HUES48 (cell line): Measurements from ENCODE around the gene ARFGAP3.

Experiments
- H3K27ac ChIP-seq: one replicate; pipeline ENCODE4 v1.7.0; 2013; ENCODE audit warnings: low read depth, low read length, inconsistent platforms
- H3K27me3 ChIP-seq: 2 replicates; pipeline ENCODE4 v1.6.1; 2013; ENCODE audit warnings: mild to moderate bottlenecking, low read length; ENCODE audit not compliant: control insufficient read depth, insufficient read depth
- H3K36me3 ChIP-seq: 2 replicates; pipeline ENCODE4 v1.6.1; 2013; ENCODE audit warnings: low read length; ENCODE audit not compliant: control insufficient read depth, insufficient read depth
- H3K4me1 ChIP-seq: 2 replicates; pipeline ENCODE4 v1.6.1; 2013; ENCODE audit warnings: mild to moderate bottlenecking, low read length; ENCODE audit not compliant: control insufficient read depth, insufficient read depth
- H3K4me3 ChIP-seq: 2 replicates; pipeline ENCODE4 v1.5.1; 2013; ENCODE audit warnings: mild to moderate bottlenecking, low read depth, low read length
- H3K9ac ChIP-seq: 2 replicates; pipeline ENCODE4 v1.6.1; 2013; ENCODE audit warnings: mild to moderate bottlenecking, low read depth, low read length, moderate library complexity
- H3K9me3 ChIP-seq: 2 replicates; pipeline ENCODE4 v1.6.1; 2013; ENCODE audit warnings: low read length; ENCODE audit not compliant: control insufficient read depth, insufficient read depth

The ARFGAP3 gene

DNA sequence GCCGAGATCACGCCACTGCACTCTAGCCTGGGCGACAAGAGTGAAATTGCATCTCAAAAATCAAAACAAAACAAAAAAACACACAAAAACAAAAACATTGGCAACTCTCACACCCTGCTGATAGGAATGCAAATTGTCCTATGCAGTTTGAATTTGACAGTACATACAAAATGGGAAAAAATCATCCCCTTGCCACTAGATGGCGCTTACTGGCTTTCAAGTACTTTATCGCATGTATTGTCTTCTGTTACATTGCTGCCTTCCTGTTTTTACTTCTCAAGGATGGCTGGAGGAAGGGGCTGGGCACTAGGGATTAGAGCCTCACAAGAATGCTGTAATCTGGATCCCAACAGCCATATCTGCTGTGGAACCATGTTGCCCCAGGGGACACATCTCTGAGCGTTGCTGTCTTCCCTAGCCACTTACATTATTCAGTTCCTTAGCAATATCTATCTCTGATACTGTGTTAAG, 77.0 kb downstream of the ARFGAP3 start:
- Histone ChIP-seq H3K4me3 (no peak overlapping the region), H3K27me3 (no peaks in the 10 kb centered on the region), H3K27ac (no peak overlapping the region), H3K9me3 (no peaks in the 10 kb centered on the region), H3K36me3 (no peaks in the 10 kb centered on the region), H3K4me1 (no peaks in the 10 kb centered on the region), H3K9ac (no peak overlapping the region)

DNA sequence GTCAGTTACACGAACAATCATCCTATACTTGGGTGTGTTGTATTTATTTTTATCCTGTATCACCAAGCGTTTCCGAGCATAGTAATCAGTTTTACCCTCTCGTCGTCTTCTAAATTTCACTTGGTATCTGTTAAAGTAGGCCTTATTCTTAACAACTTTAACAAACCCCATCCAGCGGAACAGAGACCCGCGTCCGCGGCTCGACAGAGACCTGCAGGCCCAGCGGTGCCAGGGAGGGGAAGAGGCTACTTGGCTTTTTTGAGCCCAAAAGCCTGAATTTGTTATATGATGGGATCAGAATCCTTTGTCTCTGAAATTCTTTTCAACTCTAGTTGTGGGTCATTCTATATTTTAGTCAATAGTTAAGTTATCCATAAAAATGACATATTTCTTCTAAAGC, 79.9 kb downstream of the ARFGAP3 start:
- no peaks in the 10 kb centered on the region; the same call in 1 of the 2 replicates for H3K4me1 ChIP-seq
- H3K27me3 ChIP-seq = no peaks in the 10 kb centered on the region
- no peaks in the 10 kb centered on the region for H3K36me3 ChIP-seq
- no peaks in the 10 kb centered on the region for H3K9me3 ChIP-seq
- no peak overlapping the region for H3K9ac ChIP-seq
- H3K27ac ChIP-seq = no peak overlapping the region
- H3K4me3 ChIP-seq = no peak overlapping the region

DNA sequence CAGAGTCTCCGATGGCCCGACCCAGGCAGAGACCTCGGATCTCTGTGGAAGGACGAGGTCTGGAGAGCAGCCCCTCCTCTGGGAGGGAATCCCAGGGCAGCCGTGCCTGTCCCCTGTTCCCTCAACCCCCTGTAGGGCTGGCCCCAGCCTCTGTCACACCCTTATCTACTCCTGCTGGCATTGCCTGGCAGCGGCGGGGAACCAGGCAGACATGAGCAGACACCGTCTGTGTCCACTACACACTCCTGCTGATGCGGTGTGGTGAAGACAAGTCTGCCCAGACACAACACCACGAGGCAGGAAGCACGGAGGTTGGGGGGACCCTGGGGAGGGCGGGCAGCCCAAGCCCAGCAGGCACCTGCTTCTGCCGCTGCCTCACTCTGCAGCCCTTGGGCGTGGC, 83.9 kb downstream of the ARFGAP3 start:
- Histone ChIP-seq H3K27me3 (no peaks in the 10 kb centered on the region), H3K36me3 (no peaks in the 10 kb centered on the region), H3K9me3 (no peaks in the 10 kb centered on the region), H3K9ac (no peak overlapping the region), H3K27ac (no peak overlapping the region), H3K4me1 (no peaks in the 10 kb centered on the region; the same call in 1 of the 2 replicates), H3K4me3 (no peak overlapping the region)

DNA sequence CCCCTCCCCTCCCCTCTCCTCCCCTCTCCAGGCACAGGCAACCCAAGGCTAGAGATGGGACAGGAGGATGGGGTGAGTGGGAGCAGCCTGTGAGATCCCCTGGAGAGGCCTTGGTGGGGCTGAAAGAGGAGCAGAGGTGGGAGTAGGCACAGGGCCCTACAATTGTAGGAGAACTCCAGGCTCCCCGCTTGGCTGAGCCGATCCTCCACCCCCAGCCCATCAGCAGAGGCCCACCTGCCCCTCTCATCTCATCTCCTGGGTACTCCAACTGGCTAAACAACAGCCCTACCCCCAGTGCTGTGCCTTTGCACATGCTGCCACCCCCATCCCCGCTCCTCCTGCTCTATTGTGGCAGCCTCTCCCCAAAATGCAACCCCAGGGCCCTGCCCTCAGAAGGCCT, 84.4 kb downstream of the ARFGAP3 start:
- H3K36me3 ChIP-seq = no peaks in the 10 kb centered on the region
- no peaks in the 10 kb centered on the region for H3K9me3 ChIP-seq
- no peaks in the 10 kb centered on the region; the same call in 1 of the 2 replicates for H3K4me1 ChIP-seq
- no peak overlapping the region for H3K9ac ChIP-seq
- H3K4me3 ChIP-seq = no peak overlapping the region
- H3K27me3 ChIP-seq = no peaks in the 10 kb centered on the region
- H3K27ac ChIP-seq = no peak overlapping the region

DNA sequence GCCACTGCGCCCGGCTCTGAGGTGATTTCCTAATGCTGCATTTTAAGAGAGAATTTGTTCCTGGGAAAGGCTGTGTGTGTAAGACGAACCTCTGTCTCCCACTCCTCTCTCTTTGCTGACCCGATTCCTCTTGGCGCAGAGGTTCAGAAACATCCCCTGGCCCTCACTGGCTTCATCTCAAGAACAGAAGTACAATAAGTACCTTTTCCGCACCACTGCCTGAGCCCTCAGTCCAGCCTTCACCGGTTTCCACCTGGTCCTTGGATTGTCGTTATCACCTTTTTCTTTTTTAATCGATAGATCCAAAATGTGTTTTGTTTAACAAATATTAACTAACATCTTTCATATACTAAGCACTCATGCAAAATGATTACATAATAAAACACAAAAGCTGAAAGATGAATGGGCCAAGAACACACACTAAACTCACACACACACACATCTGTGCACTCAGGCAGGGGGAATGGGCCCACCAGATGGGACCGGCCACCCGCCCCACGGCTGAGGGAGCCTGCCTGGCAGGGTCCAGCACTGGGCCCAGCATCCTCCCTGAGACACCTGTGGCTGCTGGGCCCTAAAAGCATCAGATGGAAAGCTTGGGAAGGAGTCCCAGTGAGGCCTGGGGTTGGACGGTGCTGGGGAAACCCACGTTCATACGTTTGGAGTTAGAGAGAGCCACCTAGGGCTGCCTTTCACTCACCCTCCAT, 86.0 kb downstream of the ARFGAP3 start:
- Histone ChIP-seq H3K9me3 (no peaks in the 10 kb centered on the region), H3K9ac (no peak overlapping the region), H3K36me3 (no peaks in the 10 kb centered on the region), H3K4me3 (no peak overlapping the region), H3K4me1 (no peaks in the 10 kb centered on the region; the same call in 1 of the 2 replicates), H3K27ac (no peak overlapping the region), H3K27me3 (no peaks in the 10 kb centered on the region)

DNA sequence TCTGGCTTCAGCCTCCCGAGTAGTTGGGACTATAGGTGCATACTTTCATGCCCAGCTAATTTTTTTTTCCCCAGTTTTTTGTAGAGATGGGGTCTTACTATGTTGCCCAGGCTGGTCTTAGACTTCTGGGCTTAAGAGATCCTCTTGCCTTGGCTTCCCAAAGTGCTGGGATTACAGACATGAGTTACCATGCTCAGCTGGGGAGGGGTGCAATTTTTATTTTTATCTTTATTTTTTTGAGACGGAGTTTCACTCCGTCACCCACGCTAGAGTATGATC, 86.7 kb downstream of the ARFGAP3 start:
- H3K36me3 ChIP-seq = no peaks in the 10 kb centered on the region
- H3K27me3 ChIP-seq = no peaks in the 10 kb centered on the region
- H3K4me3 ChIP-seq = no peak overlapping the region
- H3K4me1 ChIP-seq = no peaks in the 10 kb centered on the region; the same call in 1 of the 2 replicates
- H3K9ac ChIP-seq = no peak overlapping the region
- no peak overlapping the region for H3K27ac ChIP-seq
- no peaks in the 10 kb centered on the region for H3K9me3 ChIP-seq

DNA sequence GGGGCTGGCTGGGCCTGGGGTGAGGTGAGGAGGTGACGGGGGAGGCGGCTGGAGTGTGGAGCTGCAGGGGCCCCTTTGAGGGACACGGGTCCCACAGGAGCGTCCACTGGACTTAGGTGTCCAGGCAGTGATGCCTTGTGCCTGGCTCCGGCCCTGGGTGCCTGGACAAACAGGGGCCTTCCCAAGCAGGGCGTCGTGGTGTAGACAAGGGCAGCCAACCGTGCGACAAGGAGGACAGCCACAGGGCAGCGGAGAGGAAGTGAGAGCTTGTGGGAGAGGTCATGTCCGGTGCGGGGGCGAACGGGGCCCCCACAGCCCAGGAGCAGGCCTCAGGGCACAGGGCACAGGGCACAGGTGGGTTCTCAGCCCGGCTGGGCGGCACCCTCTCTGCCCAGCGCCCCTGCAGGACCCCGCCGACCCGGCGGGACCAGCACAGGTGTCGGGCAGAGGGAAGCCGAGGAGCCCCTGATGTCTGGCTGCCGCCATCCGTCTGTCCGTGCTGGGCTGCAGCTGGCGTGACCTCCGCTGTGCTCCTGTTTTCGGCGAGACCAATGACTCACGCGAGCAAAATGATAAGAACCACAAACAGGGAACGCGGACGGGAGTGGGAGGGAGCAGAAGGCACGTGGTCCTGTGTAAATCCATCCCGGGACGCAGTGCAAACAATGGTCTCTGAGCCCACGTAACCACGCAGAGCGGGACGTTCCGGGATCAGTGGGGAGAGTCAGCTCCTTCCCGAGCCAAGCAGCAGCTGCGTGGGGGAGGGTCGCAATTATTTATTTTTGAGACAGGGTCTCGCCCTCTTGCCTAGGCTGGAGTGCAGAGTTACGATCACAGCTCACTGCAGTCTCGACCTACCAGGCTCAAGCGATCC, 87.3 kb downstream of the ARFGAP3 start:
- H3K4me1 ChIP-seq = no peaks in the 10 kb centered on the region; the same call in 1 of the 2 replicates

DNA sequence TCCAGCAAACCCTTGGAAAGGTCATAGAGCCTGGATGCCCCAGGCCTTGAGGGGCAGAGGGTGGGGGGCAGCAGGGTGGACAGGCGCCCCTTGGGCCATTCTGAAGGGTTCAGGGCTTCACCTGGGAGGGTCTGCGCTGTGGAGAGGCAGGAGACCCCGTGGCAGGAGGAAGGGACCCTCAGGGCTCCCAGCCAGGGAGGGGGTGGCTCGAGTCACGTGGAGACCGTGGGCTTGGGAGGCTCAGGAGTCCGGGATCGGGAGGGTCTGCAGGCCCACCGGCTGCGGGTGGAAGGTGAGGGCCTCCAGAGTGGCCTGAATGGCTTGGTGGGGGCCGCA, 87.9 kb downstream of the ARFGAP3 start:
- no peaks in the 10 kb centered on the region for H3K9me3 ChIP-seq
- no peak overlapping the region for H3K27ac ChIP-seq
- no peak overlapping the region for H3K4me3 ChIP-seq
- H3K27me3 ChIP-seq = no peaks in the 10 kb centered on the region
- H3K9ac ChIP-seq = no peak overlapping the region
- no peaks in the 10 kb centered on the region; the same call in 1 of the 2 replicates for H3K4me1 ChIP-seq
- H3K36me3 ChIP-seq = no peaks in the 10 kb centered on the region

More for the DNA sequence above, 87.3 kb downstream of the ARFGAP3 start:
- no peak overlapping the region for H3K27ac ChIP-seq
- H3K9me3 ChIP-seq = no peaks in the 10 kb centered on the region
- H3K9ac ChIP-seq = no peak overlapping the region
- no peaks in the 10 kb centered on the region for H3K36me3 ChIP-seq
- H3K4me3 ChIP-seq = no peak overlapping the region
- no peaks in the 10 kb centered on the region for H3K27me3 ChIP-seq

DNA sequence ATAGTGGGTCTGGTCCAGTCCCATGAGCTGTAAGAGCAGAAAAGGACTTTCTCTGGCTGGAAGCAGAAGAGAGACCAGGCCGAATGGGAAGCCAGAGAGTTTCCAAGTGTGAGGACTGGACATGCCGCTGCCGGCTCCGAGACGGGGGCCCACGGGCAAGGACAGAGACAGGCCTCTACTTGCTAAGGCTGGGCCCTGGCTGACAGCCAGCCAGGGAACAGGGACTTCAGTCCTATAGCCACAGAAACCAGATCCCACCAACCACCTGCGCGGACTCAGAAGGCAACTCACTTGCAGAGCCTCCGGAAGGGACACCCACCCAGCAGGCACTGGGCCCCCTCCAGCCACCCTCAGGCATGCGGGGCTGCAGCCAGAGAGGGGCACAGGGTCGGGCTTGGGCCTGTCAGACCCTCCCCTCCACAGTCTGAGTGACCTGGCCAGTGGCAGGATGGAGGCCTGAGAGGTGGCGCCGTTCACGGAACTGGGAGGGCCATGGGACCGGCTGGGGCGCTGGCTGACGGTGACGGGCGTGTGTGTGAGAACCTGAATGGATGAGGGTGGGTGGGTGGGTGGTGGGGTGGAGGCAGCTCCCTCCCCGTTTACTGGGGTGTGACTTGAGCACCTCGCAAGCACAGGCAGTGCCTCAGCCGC, 88.6 kb downstream of the ARFGAP3 start:
- no peak overlapping the region for H3K9ac ChIP-seq
- H3K4me3 ChIP-seq = no peak overlapping the region
- no peaks in the 10 kb centered on the region for H3K36me3 ChIP-seq
- H3K27ac ChIP-seq = no peak overlapping the region
- H3K27me3 ChIP-seq = no peaks in the 10 kb centered on the region
- H3K4me1 ChIP-seq = no peaks in the 10 kb centered on the region; the same call in 1 of the 2 replicates
- no peaks in the 10 kb centered on the region for H3K9me3 ChIP-seq

DNA sequence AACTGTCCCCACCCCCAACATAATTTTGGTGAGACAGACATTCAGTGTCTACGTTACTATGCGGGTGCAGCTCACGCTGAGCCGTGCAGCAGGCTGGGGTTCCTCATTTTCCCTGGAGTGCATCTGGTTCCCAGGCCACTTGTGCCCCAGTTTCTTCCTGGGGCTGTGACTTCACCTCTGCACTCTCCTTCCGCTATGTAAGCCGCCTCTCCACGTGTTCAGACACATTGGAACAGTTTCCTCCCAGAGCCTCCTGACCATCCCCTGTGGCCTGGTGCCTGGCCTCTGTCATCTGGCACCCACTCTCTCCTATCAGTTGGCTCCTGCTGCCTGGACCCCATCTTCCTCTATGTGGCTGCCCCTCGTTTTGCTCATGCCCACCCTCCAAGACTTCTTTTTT, 90.2 kb downstream of the ARFGAP3 start:
- H3K9me3 ChIP-seq = no peaks in the 10 kb centered on the region
- H3K36me3 ChIP-seq = no peaks in the 10 kb centered on the region
- H3K27ac ChIP-seq = no peak overlapping the region
- H3K9ac ChIP-seq = no peak overlapping the region
- H3K4me1 ChIP-seq = no peaks in the 10 kb centered on the region
- H3K27me3 ChIP-seq = no peaks in the 10 kb centered on the region
- H3K4me3 ChIP-seq = no peak overlapping the region

DNA sequence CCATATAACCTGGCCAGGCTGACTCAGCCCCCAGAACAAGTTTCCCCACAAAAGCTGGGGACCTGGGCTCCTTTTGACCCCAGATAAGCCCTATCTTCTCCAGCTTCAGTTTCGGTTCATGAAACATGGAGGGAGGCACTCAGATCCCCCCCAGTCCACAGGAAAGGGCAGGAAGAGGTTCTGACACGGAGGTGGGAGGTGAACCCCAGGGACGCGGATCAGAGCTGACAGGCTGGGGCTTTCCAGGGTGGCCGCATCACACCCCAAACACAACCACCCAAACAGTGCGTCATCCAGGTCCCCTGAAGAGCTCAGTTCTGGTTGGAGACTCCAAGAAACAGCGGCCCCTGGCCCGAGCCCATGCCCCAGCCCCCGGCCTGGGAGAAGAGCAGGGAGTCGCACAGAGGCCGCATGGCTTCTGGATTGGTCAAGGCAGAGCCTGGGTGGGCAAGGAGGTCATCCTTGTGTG, 92.1 kb downstream of the ARFGAP3 start:
- Histone ChIP-seq H3K9me3 (no peaks in the 10 kb centered on the region), H3K4me3 (no peak overlapping the region), H3K4me1 (no peaks in the 10 kb centered on the region), H3K9ac (no peak overlapping the region), H3K27me3 (no peaks in the 10 kb centered on the region), H3K27ac (no peak overlapping the region), H3K36me3 (no peaks in the 10 kb centered on the region)
